GM06990 (cell line): Measurements from ENCODE around the gene LRIT1.

ENCODE experiments used
- DNase-seq: peaks from one replicate; pipeline ENCODE4 v3.0.0-alpha.2; 2011; ENCODE audit not compliant: insufficient read length; ENCODE audit errors: extremely low read depth
- H3K27me3 ChIP-seq: replicated peaks from 2 replicates; pipeline ENCODE4 v1.6.0; 2011; ENCODE audit warnings: low read length; ENCODE audit not compliant: control insufficient read depth, insufficient read depth
- H3K36me3 ChIP-seq: 2 replicates; pipeline ENCODE4 v1.5.1; 2011; ENCODE audit warnings: low read length; ENCODE audit not compliant: control insufficient read depth, insufficient read depth
- H3K4me3 ChIP-seq: replicated peaks from 2 replicates; pipeline ENCODE4 v1.5.1; 2011; ENCODE audit warnings: low read depth, mild to moderate bottlenecking, control low read depth, low read length
- CTCF ChIP-seq: IDR thresholded peaks from 2 replicates; pipeline ENCODE4 v1.5.1; 2011; ENCODE audit warnings: low read length, control low read depth, mild to moderate bottlenecking, inconsistent platforms; ENCODE audit not compliant: insufficient read depth, poor library complexity, severe bottlenecking

LRIT1 gene

GRCh38 chr10:84244651-84245270 is 3.4 kb upstream of the LRIT1 start, which contains the start of gene RGR:
RGR (plus strand) TSS chr10:84245053; CDS start chr10:84245091, 38 bp downstream.
- DNase-seq = no peak
- TF ChIP-seq CTCF = no peak
- H3K4me3 ChIP-seq = no peak within 1 kb of the TSS
- H3K36me3 ChIP-seq = no peaks in the 10 kb centered on the region
- no peaks in the 10 kb centered on the region; the same call in 1 of the 2 replicates for H3K27me3 ChIP-seq

GRCh38 chr10:84243759-84244158 is 2.4 kb upstream of the LRIT1 start:
- no peak for DNase-seq
- Histone ChIP-seq H3K27me3 (no peaks in the 10 kb centered on the region; the same call in 1 of the 2 replicates), H3K36me3 (no peaks in the 10 kb centered on the region), H3K4me3 (no peak overlapping the region)
- no peak for TF ChIP-seq CTCF

GRCh38 chr10:84238909-84239308 is 2.4 kb downstream of the LRIT1 start:
- H3K4me3 ChIP-seq = no peak overlapping the region
- no peaks in the 10 kb centered on the region; the same call in 1 of the 2 replicates for H3K27me3 ChIP-seq
- TF ChIP-seq CTCF = no peak
- H3K36me3 ChIP-seq = no peaks in the 10 kb centered on the region
- no peak for DNase-seq

GRCh38 chr10:84237199-84238051 is 3.9 kb downstream of the LRIT1 start:
- Histone ChIP-seq H3K27me3 (no peaks in the 10 kb centered on the region; the same call in 1 of the 2 replicates), H3K4me3 (no peak overlapping the region), H3K36me3 (no peaks in the 10 kb centered on the region)
- no peak for DNase-seq
- no peak for TF ChIP-seq CTCF

- no peak for DNase-seq
- Histone ChIP-seq H3K27me3 (no peaks in the 10 kb centered on the region; the same call in 1 of the 2 replicates), H3K4me3 (no peak overlapping the region), H3K36me3 (no peaks in the 10 kb centered on the region)
- TF ChIP-seq CTCF = no peak
These were observed 4.5 kb downstream of the LRIT1 start for GRCh38 chr10:84236807-84237198.
